IPS DF 19.7 (cell line): ENCODE results near the gene DISP2.

Source experiments
- DNase-seq: peaks from one replicate; pipeline ENCODE4 v3.0.0-alpha.2; 2013; ENCODE audit warnings: low read depth, low spot score

The DISP2 gene

GRCh38 chr15:40421246-40422157 lies 63.5 kb downstream of the DISP2 start:
- DNase-seq = no peak

GRCh38 chr15:40424483-40425115 lies 66.6 kb downstream of the DISP2 start:
- no peak for DNase-seq

GRCh38 chr15:40425681-40426080 lies 67.7 kb downstream of the DISP2 start:
- no peak for DNase-seq

- DNase-seq = no peak
Observed at GRCh38 chr15:40427188-40427587, 69.2 kb downstream of the DISP2 start.

GRCh38 chr15:40428185-40428584 lies 70.2 kb downstream of the DISP2 start:
- no peak for DNase-seq
